Gastroesophageal sphincter (tissue), 3 donors: ENCODE measurements around the gene BRD1.

Source experiments
- EP300 ChIP-seq: sonication (generic); formaldehyde crosslinking; IDR thresholded peaks from one replicate; pipeline ENCODE4 v1.6.1; 2017; ENCODE audit warnings: antibody characterized with exemption, mild to moderate bottlenecking
- POLR2A ChIP-seq, 2 donors: fragments of 450-650 bp; IDR thresholded peaks; one replicate each; pipeline ENCODE4 v1.6.1; 2017; ENCODE audit warnings: antibody characterized with exemption in 2 of 2, mild to moderate bottlenecking in 2 of 2, moderate library complexity in 1 of 2
- POLR2AphosphoS5 ChIP-seq: sonication (generic); formaldehyde crosslinking; IDR thresholded peaks from one replicate; pipeline ENCODE4 v1.6.1; 2017; ENCODE audit warnings: antibody characterized with exemption
- TF ChIP-seq, protein P1 (sequence below), 4 experiments: fragments of 200-600 bp in 2 of 4; fragments of 450-650 bp in 2 of 4; sonication (generic) in 1 of 4; IDR thresholded peaks; one replicate each; pipeline ENCODE4 v1.5.1; 2017 to 2019; ENCODE audit warnings: antibody characterized with exemption in 4 of 4, mild to moderate bottlenecking in 2 of 4, moderate library complexity in 2 of 4

DNA sequence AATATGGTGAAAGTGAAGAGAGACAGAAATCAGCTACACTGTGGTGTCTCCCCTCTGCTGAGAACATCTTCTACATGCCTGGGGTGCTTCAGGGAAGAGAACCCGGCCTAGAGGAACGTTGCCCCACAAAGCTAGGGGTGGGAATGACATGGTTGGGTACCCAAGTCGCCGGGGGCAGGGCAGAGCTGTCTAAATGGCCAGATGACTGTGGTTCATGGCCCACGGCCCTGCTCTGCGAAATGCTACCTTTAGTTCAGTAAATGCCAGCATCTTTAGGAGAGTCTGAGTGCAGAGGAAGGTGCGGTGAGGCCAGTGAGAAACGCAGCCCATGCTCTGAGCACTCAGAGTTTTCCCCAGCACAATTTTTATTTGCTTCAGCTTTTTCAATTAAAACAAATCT lies 12.8 kb downstream of the BRD1 start:
- TF ChIP-seq, protein P1, sequence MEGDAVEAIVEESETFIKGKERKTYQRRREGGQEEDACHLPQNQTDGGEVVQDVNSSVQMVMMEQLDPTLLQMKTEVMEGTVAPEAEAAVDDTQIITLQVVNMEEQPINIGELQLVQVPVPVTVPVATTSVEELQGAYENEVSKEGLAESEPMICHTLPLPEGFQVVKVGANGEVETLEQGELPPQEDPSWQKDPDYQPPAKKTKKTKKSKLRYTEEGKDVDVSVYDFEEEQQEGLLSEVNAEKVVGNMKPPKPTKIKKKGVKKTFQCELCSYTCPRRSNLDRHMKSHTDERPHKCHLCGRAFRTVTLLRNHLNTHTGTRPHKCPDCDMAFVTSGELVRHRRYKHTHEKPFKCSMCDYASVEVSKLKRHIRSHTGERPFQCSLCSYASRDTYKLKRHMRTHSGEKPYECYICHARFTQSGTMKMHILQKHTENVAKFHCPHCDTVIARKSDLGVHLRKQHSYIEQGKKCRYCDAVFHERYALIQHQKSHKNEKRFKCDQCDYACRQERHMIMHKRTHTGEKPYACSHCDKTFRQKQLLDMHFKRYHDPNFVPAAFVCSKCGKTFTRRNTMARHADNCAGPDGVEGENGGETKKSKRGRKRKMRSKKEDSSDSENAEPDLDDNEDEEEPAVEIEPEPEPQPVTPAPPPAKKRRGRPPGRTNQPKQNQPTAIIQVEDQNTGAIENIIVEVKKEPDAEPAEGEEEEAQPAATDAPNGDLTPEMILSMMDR (IDR thresholded peaks at IDR 0.05): no peak
- TF ChIP-seq EP300: no peak
- no peak for TF ChIP-seq POLR2A (IDR thresholded peaks at IDR 0.05)
- TF ChIP-seq POLR2AphosphoS5: no peak
